GM19468 (cell line): Measurements from ENCODE around the gene TBC1D22A.

ENCODE experiments used
- ATAC-seq: cut with Tn5 transposase; IDR thresholded peaks from one replicate; pipeline ENCODE4 v1.9.1; 2021; ENCODE audit warnings: mild to moderate bottlenecking, moderate library complexity, moderate number of reproducible peaks; ENCODE audit not compliant: unreplicated experiment; ENCODE audit errors: extremely low read depth

Gene TBC1D22A

GRCh38 chr22:46792061-46792796 is 29.8 kb downstream of the TBC1D22A start:
- no peak for ATAC-seq

- ATAC-seq: no peak
Measured at GRCh38 chr22:46792841-46793261, 30.4 kb downstream of the TBC1D22A start.

DNA sequence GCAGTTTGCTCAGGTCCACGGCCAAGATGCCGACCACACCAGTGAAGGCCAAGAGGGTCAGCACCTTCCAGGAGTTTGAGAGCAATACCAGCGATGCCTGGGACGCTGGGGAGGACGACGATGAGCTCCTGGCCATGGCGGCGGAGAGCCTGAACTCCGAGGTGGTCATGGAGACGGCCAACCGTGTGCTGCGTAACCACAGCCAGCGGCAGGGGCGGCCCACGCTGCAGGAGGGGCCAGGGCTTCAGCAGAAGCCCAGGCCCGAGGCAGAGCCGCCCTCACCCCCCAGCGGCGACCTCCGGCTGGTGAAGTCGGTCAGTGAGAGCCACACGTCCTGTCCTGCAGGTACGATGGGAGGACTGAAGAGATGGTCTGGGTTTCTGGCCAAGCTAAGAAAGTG is 31.0 kb downstream of the TBC1D22A start:
- ATAC-seq: no peak

- no peak for ATAC-seq
Measured at GRCh38 chr22:46794067-46794466, 31.6 kb downstream of the TBC1D22A start.

DNA sequence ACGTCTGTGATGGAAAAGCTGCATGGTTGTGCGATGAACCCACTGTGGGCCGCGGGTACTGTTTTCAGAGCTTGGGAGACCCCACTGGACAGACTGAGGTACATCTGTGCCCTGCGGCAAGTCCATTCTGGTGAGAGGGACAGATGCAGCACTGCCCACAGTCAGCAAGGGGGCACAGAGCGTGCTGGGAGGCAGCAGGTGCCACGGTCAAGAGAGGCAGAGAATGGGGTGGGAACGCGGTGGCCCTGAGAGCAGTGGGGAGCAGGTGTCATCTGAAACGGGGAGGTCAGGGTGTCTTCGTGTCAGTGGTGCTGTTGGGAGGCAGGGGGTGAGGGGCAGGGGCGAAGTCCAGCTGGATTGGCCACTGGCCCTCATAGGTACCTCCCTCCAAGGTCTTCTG is 32.0 kb downstream of the TBC1D22A start:
- no peak for ATAC-seq

- ATAC-seq: no peak
Measured at GRCh38 chr22:46795140-46795539, 32.7 kb downstream of the TBC1D22A start.

- no peak for ATAC-seq
Measured at GRCh38 chr22:46795845-46796565, 33.6 kb downstream of the TBC1D22A start.

- ATAC-seq: no peak
Measured at GRCh38 chr22:46796566-46797195, 34.2 kb downstream of the TBC1D22A start.

- ATAC-seq: no peak
Measured at GRCh38 chr22:46797355-46797754, 34.9 kb downstream of the TBC1D22A start.

GRCh38 chr22:46798041-46798365 is 35.6 kb downstream of the TBC1D22A start:
- no peak for ATAC-seq

GRCh38 chr22:46798366-46799350 is 36.2 kb downstream of the TBC1D22A start:
- no peak for ATAC-seq

GRCh38 chr22:46799626-46800025 is 37.2 kb downstream of the TBC1D22A start:
- ATAC-seq: no peak

- ATAC-seq: no peak
Measured at GRCh38 chr22:46800102-46800857, 37.8 kb downstream of the TBC1D22A start.

GRCh38 chr22:46801331-46801811 is 38.9 kb downstream of the TBC1D22A start:
- ATAC-seq: no peak

GRCh38 chr22:46801826-46802607 is 39.6 kb downstream of the TBC1D22A start:
- no peak for ATAC-seq

DNA sequence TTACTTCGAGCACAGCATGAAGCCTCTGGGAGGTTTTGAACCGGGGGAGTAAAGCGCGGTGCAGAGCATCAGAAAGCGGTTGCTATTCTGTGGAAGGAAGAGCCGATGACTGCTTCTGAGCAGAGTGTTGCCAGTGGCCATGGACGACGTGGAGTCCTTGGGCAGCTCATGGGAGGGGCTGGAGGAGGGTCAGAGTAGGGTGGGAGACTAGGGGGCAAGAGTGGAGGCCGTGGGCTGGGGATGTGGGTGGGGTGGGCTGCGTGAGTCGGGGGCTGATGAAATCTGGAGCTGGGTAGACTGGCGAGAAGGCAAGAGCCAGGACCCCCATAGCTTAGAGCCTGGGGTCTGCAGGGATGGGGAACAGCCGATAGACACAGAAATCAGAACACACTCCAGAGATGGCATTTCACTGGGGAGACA is 40.2 kb downstream of the TBC1D22A start:
- ATAC-seq: no peak

GRCh38 chr22:46803031-46803880 is 40.8 kb downstream of the TBC1D22A start:
- ATAC-seq: no peak

DNA sequence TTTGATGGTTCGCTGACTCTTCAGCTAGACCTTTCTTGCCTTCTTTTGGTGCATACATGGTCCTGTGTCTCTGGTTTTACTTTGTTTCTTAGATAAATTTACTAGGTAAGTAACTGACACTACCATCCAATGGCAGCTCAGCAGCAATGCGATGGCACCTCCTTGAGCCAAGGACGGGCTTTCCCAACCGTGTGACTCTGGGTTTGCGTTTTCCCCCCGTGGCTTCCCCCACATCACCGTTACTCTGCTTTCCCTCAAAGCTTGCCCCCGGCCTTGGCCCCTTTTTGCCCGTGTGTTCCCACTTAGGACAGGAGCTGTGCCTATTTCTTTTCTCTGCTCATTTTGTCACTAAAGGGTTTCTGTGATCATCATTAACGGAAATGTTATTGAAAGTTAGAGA is 41.5 kb downstream of the TBC1D22A start:
- ATAC-seq: no peak
